HCT116 (cell line): ENCODE measurements around the gene TMEM119. TPM values are rescaled to one million over a fixed set of nuclear protein-coding genes. Genes with fewer than 3 reads are reported as not detected.
"Not testable (repeated sequence)": the region's sequence is repeated elsewhere in the genome, so short reads cannot be mapped to it uniquely, and the experiment has no call there.

ENCODE experiments used
- ATAC-seq: fragments of 200-7000 bp; cut with Tn5 transposase; 2 replicates; pipeline ENCODE4 v1.9.1; 2020; ENCODE audit warnings: mild to moderate bottlenecking, moderate library complexity
- BruUV-seq: library from RNA; stranded (reverse); fragments of 400-500 nt; replicated peaks from 2 replicates; lab custom pipeline; 2021; lab: Mats Ljungman, UMichigan
- CTCF ChIA-PET: fragments of 300-600 bp; sonication (Branson Sonifier 250); formaldehyde crosslinking; loops from one replicate; lab custom pipeline; 2021; ENCODE audit warnings: antibody characterized with exemption; lab: Charles Lee
- POLR2A ChIA-PET: fragments of 300-600, 350-600 bp; sonication (Branson Sonifier 250); formaldehyde crosslinking; loops from one replicate; lab custom pipeline; 2021; ENCODE audit warnings: antibody characterized with exemption; lab: Charles Lee
- RAD21 ChIA-PET, 2 experiments: fragments of 300-600 bp; sonication (Branson Sonifier 250); formaldehyde crosslinking; loops; one replicate each; lab custom pipeline; 2023; ENCODE audit warnings: low total read pairs in 2 of 2; ENCODE audit not compliant: uncharacterized antibody in 2 of 2, unreplicated experiment in 2 of 2, low non-redundant PET in 1 of 2; lab: Charles Lee
- DNase-seq: peaks from one replicate; pipeline ENCODE4 v3.0.0-alpha.2; 2010; ENCODE audit warnings: low read depth, low spot score
- H2AFZ ChIP-seq: fragments of 200-600 bp; shearing (Covaris generic), sonication (generic); 2 replicates; pipeline ENCODE4 v1.6.1; 2017; ENCODE audit warnings: low read depth, mixed run types, mixed read lengths, antibody characterized with exemption, low read length; ENCODE audit not compliant: poor library complexity, severe bottlenecking
- H3K27ac ChIP-seq: 2 replicates; pipeline ENCODE4 v1.5.1; 2012; ENCODE audit warnings: low read depth, low read length
- H3K27me3 ChIP-seq: fragments of 200-600 bp; sonication (generic); 2 replicates; pipeline ENCODE4 v1.6.1; 2016; ENCODE audit warnings: mixed run types, low read length, mixed read lengths; ENCODE audit not compliant: insufficient read depth
- H3K36me3 ChIP-seq, 2 experiments: fragments of 200-500 bp in 1 of 2; fragments of 200-600 bp in 1 of 2; sonication (Bioruptor generic) in 1 of 2; sonication (generic) in 1 of 2; 2 replicates each; pipeline versions ENCODE4 v1.5.1 to v1.6.1; 2014 to 2016; ENCODE audit warnings: low read length in 2 of 2, inconsistent platforms in 1 of 2, mixed read lengths in 1 of 2, mixed run types in 1 of 2; ENCODE audit not compliant: insufficient read depth in 2 of 2, control insufficient read depth in 1 of 2
- H3K4me1 ChIP-seq, 2 experiments: fragments of 200-600 bp in 1 of 2; sonication (generic) in 1 of 2; 2 replicates each; pipeline versions ENCODE4 v1.5.1 to v1.6.1; 2012 to 2017; ENCODE audit warnings: low read length in 2 of 2, inconsistent platforms in 1 of 2, mild to moderate bottlenecking in 1 of 2, mixed read lengths in 1 of 2, mixed run types in 1 of 2, moderate library complexity in 1 of 2; ENCODE audit not compliant: insufficient read depth in 2 of 2, control insufficient read depth in 1 of 2
- H3K4me2 ChIP-seq: fragments of 200-600 bp; sonication (generic); 2 replicates; pipeline ENCODE4 v1.6.1; 2017; ENCODE audit warnings: mixed run types, low read length, mixed read lengths
- H3K4me3 ChIP-seq, 2 experiments: fragments of 200-600 bp in 1 of 2; sonication (generic) in 1 of 2; replicated peaks in 1 of 2; 2 replicates each; pipeline ENCODE4 v1.5.1; 2011 to 2016; ENCODE audit warnings: low read length in 2 of 2, control low read depth in 1 of 2, low read depth in 1 of 2, mild to moderate bottlenecking in 1 of 2, mixed read lengths in 1 of 2, mixed run types in 1 of 2
- H3K79me2 ChIP-seq: fragments of 200-600 bp; sonication (generic); 2 replicates; pipeline ENCODE4 v1.6.1; 2017; ENCODE audit warnings: mild to moderate bottlenecking, mixed run types, low read length, moderate library complexity, mixed read lengths; ENCODE audit not compliant: insufficient read depth
- H3K9ac ChIP-seq: fragments of 200-600 bp; sonication (generic); 2 replicates; pipeline ENCODE4 v1.6.1; 2016; ENCODE audit warnings: low read length, mixed read lengths
- H3K9me2 ChIP-seq: fragments of 200-600 bp; sonication (generic), shearing (Covaris generic); 2 replicates; pipeline ENCODE4 v1.6.1; 2017; ENCODE audit warnings: mixed run types, mild to moderate bottlenecking, moderate library complexity; ENCODE audit not compliant: insufficient read depth
- H3K9me3 ChIP-seq, 2 experiments: fragments of 200-500 bp in 1 of 2; fragments of 200-600 bp in 1 of 2; sonication (Bioruptor generic) in 1 of 2; sonication (generic) in 1 of 2; 2 replicates each; pipeline ENCODE4 v1.6.1; 2014 to 2017; ENCODE audit warnings: low read length in 2 of 2, mixed read lengths in 2 of 2, inconsistent platforms in 1 of 2, low read depth in 1 of 2, mild to moderate bottlenecking in 1 of 2, mixed run types in 1 of 2, moderate library complexity in 1 of 2; ENCODE audit not compliant: control insufficient read depth in 1 of 2, insufficient read depth in 1 of 2
- H4K20me1 ChIP-seq: fragments of 200-600 bp; sonication (generic), shearing (Covaris generic); 2 replicates; pipeline ENCODE4 v1.6.1; 2017; ENCODE audit warnings: mixed run types, mild to moderate bottlenecking, moderate library complexity; ENCODE audit not compliant: insufficient read depth
- EGR1 ChIP-seq: IDR thresholded peaks from 2 replicates; pipeline ENCODE4 v1.6.1; 2012; ENCODE audit warnings: low read depth
- ELF1 ChIP-seq: IDR thresholded peaks from 2 replicates; pipeline ENCODE4 v1.6.1; 2012; ENCODE audit warnings: low read depth, borderline replicate concordance
- EZH2 ChIP-seq: fragments of 200-600 bp; sonication (generic); IDR thresholded peaks from 2 replicates; pipeline ENCODE4 v1.6.1; 2017; ENCODE audit warnings: antibody characterized with exemption, mixed run types
- EZH2phosphoT487 ChIP-seq: fragments of 200-600 bp; IDR thresholded peaks from 2 replicates; pipeline ENCODE4 v1.6.1; 2018; ENCODE audit warnings: antibody characterized with exemption, borderline replicate concordance
- FOSL1 ChIP-seq: IDR thresholded peaks from 2 replicates; pipeline ENCODE4 v1.6.1; 2012; ENCODE audit warnings: low read depth
- JUND ChIP-seq: IDR thresholded peaks from 2 replicates; pipeline ENCODE4 v1.6.1; 2012
- POLR2A ChIP-seq: IDR thresholded peaks from 2 replicates; pipeline ENCODE4 v1.7.0; 2011; ENCODE audit warnings: borderline replicate concordance; ENCODE audit not compliant: insufficient read depth, insufficient read length; ENCODE audit errors: extremely low read depth
- RAD21 ChIP-seq: IDR thresholded peaks from 2 replicates; pipeline ENCODE4 v1.6.1; 2012; ENCODE audit warnings: low read depth, mild to moderate bottlenecking
- SRF ChIP-seq: IDR thresholded peaks from 2 replicates; pipeline ENCODE4 v1.6.1; 2012; ENCODE audit warnings: low read depth
- TCF7L2 ChIP-seq: IDR thresholded peaks from 2 replicates; pipeline ENCODE4 v1.7.0; 2011; ENCODE audit warnings: borderline replicate concordance, inconsistent platforms; ENCODE audit not compliant: insufficient read depth, insufficient read length; ENCODE audit errors: extremely low read depth
- intact Hi-C: fragments of 100-400 bp; cut with micrococcal nuclease; formaldehyde crosslinking; loops from 2 replicates; pipeline ENCODE4 v1.10.0; 2022
- total RNA-seq: library from RNA; stranded (reverse); gene quantifications from one replicate; pipeline ENCODE4 v1.2.1, GENCODE V29; 2021; ENCODE audit not compliant: unreplicated experiment
- TF ChIP-seq, protein P1 (sequence below): IDR thresholded peaks from 2 replicates; pipeline ENCODE4 v1.6.1; 2012
- TF ChIP-seq, protein P2 (sequence below), 3 experiments: fragments of 200-600 bp in 1 of 3; sonication (generic) in 1 of 3; IDR thresholded peaks in 2 of 3; conservative IDR thresholded peaks in 1 of 3; 2 replicates each; pipeline ENCODE4 v1.5.1; 2012 to 2017; ENCODE audit warnings: low read depth in 2 of 3, low read length in 2 of 3, antibody characterized with exemption in 1 of 3, borderline replicate concordance in 1 of 3, control low read depth in 1 of 3, mild to moderate bottlenecking in 1 of 3, mixed read lengths in 1 of 3, mixed run types in 1 of 3, moderate library complexity in 1 of 3; ENCODE audit not compliant: insufficient read depth in 1 of 3
- TF ChIP-seq, protein P3 (sequence below): IDR thresholded peaks from 2 replicates; pipeline ENCODE4 v1.6.1; 2012; ENCODE audit warnings: low read depth
- TF ChIP-seq, protein P4 (sequence below): IDR thresholded peaks from 2 replicates; pipeline ENCODE4 v1.6.1; 2011; ENCODE audit warnings: mild to moderate bottlenecking, low read length, moderate library complexity; ENCODE audit not compliant: insufficient replicate concordance; ENCODE audit errors: extremely low read depth

TMEM119 gene
- total RNA-seq, 1 experiment from 2014 or later, result not detected

DNA sequence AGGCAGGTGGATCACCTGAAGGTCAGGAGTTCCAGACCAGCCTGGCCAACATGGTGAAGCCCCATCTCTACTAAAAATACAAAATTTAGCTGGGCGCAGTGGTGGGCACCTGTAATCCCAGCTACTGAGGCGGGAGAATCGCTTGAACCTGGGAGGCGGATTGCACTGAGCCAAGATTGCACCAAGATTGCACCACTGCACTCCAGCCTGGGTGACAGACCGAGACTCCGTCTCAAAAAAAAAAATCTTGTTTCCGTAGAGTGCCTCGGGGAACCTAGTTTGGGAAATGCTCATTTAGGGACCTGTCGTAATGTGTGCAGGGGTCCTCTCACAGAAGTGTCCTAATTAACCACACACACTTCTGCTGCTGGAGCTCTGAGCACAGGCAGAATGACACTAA lies 7.4 kb downstream of the TMEM119 start:
- intact Hi-C loops, H4K20me1 ChIP-seq, ATAC-seq, H3K4me2 ChIP-seq, RAD21 ChIA-PET, H3K9me3 ChIP-seq, H3K9me2 ChIP-seq, H3K27ac ChIP-seq, H3K27me3 ChIP-seq, POLR2A ChIA-PET, H2AFZ ChIP-seq, BruUV-seq, H3K79me2 ChIP-seq, H3K36me3 ChIP-seq, H3K4me1 ChIP-seq, CTCF ChIA-PET, DNase-seq, H3K4me3 ChIP-seq, H3K9ac ChIP-seq: not testable (repeated sequence)

DNA sequence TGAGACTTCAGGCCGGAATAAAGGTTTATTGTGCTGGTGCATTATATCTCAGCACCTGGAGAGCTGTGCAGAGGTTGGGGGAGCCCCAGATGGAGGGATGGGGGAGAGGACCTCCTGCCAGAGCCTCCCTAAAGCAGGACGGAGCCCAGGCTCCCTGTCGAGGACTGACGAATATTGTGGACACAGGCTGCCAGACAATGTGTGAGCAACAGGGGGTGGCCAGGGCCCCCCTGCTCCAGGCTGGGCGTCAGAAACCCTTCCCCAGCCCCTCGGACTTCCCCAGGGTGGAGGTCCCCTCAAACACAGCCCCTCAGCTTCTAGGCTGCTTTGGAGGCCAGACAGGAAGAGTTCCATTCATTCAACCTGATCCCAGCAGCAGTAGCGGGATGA lies 8.0 kb downstream of the TMEM119 start:
- ChIA-PET POLR2A (no interaction called here), RAD21 (no interaction called here), CTCF (no interaction called here)
- H3K36me3 ChIP-seq, result no peaks in the 10 kb centered on the region
- no peaks in the 10 kb centered on the region for H3K79me2 ChIP-seq
- no peak overlapping the region for H3K4me3 ChIP-seq
- intact Hi-C loops, result no loop called here
- DNase-seq, result no peak
- H3K27me3 ChIP-seq, result no peaks in the 10 kb centered on the region
- no peaks in the 10 kb centered on the region for H3K9me2 ChIP-seq
- no peaks in the 10 kb centered on the region for H3K9me3 ChIP-seq
- H3K4me2 ChIP-seq, result no peak overlapping the region
- no peak overlapping the region for H3K27ac ChIP-seq
- ATAC-seq, result no peak
- no peak overlapping the region for H3K9ac ChIP-seq
- H2AFZ ChIP-seq, result no peak overlapping the region
- BruUV-seq, result no TSS peak
- H3K4me1 ChIP-seq, result no peaks in the 10 kb centered on the region
- no peaks in the 10 kb centered on the region for H4K20me1 ChIP-seq
- TF ChIP-seq RAD21 (no peak), POLR2A (no peak), EZH2phosphoT487 (no peak), FOSL1 (no peak), JUND (no peak), ELF1 (no peak), EGR1 (no peak), SRF (no peak), TCF7L2 (no peak), EZH2 (no peak)
- TF ChIP-seq, protein P1, sequence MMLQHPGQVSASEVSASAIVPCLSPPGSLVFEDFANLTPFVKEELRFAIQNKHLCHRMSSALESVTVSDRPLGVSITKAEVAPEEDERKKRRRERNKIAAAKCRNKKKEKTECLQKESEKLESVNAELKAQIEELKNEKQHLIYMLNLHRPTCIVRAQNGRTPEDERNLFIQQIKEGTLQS, result no peak
- TF ChIP-seq, protein P2, sequence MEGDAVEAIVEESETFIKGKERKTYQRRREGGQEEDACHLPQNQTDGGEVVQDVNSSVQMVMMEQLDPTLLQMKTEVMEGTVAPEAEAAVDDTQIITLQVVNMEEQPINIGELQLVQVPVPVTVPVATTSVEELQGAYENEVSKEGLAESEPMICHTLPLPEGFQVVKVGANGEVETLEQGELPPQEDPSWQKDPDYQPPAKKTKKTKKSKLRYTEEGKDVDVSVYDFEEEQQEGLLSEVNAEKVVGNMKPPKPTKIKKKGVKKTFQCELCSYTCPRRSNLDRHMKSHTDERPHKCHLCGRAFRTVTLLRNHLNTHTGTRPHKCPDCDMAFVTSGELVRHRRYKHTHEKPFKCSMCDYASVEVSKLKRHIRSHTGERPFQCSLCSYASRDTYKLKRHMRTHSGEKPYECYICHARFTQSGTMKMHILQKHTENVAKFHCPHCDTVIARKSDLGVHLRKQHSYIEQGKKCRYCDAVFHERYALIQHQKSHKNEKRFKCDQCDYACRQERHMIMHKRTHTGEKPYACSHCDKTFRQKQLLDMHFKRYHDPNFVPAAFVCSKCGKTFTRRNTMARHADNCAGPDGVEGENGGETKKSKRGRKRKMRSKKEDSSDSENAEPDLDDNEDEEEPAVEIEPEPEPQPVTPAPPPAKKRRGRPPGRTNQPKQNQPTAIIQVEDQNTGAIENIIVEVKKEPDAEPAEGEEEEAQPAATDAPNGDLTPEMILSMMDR (IDR thresholded peaks at IDR 0.05 in 2 of 3, conservative IDR thresholded peaks at IDR 0.05 in 1 of 3; ENCODE audit: borderline replicate concordance in 1 of 3, insufficient read depth in 1 of 3, low read depth in 2 of 3, low read length in 2 of 3), result no peak
- TF ChIP-seq, protein P3, sequence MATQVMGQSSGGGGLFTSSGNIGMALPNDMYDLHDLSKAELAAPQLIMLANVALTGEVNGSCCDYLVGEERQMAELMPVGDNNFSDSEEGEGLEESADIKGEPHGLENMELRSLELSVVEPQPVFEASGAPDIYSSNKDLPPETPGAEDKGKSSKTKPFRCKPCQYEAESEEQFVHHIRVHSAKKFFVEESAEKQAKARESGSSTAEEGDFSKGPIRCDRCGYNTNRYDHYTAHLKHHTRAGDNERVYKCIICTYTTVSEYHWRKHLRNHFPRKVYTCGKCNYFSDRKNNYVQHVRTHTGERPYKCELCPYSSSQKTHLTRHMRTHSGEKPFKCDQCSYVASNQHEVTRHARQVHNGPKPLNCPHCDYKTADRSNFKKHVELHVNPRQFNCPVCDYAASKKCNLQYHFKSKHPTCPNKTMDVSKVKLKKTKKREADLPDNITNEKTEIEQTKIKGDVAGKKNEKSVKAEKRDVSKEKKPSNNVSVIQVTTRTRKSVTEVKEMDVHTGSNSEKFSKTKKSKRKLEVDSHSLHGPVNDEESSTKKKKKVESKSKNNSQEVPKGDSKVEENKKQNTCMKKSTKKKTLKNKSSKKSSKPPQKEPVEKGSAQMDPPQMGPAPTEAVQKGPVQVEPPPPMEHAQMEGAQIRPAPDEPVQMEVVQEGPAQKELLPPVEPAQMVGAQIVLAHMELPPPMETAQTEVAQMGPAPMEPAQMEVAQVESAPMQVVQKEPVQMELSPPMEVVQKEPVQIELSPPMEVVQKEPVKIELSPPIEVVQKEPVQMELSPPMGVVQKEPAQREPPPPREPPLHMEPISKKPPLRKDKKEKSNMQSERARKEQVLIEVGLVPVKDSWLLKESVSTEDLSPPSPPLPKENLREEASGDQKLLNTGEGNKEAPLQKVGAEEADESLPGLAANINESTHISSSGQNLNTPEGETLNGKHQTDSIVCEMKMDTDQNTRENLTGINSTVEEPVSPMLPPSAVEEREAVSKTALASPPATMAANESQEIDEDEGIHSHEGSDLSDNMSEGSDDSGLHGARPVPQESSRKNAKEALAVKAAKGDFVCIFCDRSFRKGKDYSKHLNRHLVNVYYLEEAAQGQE, result no peak
- TF ChIP-seq, protein P4, sequence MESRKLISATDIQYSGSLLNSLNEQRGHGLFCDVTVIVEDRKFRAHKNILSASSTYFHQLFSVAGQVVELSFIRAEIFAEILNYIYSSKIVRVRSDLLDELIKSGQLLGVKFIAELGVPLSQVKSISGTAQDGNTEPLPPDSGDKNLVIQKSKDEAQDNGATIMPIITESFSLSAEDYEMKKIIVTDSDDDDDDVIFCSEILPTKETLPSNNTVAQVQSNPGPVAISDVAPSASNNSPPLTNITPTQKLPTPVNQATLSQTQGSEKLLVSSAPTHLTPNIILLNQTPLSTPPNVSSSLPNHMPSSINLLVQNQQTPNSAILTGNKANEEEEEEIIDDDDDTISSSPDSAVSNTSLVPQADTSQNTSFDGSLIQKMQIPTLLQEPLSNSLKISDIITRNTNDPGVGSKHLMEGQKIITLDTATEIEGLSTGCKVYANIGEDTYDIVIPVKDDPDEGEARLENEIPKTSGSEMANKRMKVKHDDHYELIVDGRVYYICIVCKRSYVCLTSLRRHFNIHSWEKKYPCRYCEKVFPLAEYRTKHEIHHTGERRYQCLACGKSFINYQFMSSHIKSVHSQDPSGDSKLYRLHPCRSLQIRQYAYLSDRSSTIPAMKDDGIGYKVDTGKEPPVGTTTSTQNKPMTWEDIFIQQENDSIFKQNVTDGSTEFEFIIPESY, result no peak
